AG10803 (cell line): ENCODE measurements around the gene SUSD1.

Source experiments
- DNase-seq: peaks from one replicate; pipeline ENCODE4 v3.0.0; 2010; ENCODE audit warnings: low read depth
- H3K4me3 ChIP-seq: 2 replicates; pipeline ENCODE4 v1.5.1; 2011; ENCODE audit warnings: mild to moderate bottlenecking, low read length, control low read depth
- CTCF ChIP-seq: conservative IDR thresholded peaks from 2 replicates; pipeline ENCODE4 v1.5.1; 2011; ENCODE audit warnings: mild to moderate bottlenecking, low read length, control low read depth, inconsistent platforms

The SUSD1 gene

DNA sequence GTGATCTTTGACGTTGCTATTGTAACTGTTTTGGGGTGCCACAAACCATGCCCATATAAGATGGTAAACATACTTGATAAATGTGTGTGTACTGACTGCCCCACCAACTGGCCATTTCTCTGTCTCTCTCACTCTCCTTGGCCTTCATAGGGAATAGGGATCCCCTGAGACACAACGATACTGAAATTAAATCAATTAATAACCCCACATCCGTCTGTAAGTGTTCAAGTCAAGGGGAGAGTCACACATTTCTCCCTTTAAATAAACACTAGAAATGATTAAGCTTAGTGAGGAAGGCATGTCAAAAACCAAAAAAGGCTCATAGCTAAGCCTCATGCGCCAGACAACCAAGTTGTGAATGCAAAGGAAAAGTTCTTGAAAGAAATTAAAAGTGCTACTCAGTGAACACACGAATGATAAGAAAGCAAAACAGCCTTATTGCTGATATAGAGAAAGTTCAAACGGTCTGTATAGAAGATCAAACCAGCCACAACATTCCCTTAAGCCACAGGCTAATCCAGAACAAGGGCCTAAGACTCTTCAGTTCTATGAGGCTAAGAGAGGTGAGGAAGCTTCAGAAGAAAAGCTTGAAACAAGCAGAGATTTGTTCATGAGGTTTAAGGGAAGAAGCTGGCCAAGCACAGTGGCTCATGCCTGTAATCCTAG is 167.4 kb downstream of the SUSD1 start:
- TF ChIP-seq CTCF = no peak
- no peak for DNase-seq
- no peak overlapping the region for H3K4me3 ChIP-seq

DNA sequence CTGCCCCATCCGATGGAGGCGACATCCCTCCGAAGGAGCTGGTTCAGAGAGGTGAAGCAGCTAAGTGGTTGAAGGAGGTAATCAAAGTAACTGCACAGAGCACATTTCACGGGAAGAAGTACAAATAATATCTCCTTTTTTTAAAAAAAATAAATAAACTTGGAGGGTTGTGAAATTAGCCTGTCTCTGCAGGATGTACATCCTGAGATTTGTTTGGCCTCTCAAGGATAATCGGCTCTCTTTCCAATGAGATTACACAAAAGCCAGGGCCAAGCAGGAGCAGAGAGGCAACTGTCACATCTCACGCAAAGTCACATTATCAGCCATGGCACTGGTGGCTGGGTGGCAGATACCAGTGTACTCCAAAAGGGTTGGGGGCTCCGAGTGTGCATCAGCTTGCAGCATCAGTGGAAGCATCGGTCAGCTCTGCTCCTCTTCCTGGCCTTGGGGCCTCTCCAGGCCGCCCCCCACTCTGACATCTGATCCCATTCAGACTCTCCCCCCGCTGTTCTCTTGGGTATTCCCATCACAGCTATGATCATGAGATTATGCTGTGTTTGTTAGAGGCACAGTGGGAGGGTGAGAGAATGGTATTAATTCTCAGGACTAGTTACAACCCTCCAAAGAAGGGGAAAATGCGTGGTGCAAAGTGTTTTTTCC is 168.6 kb downstream of the SUSD1 start:
- H3K4me3 ChIP-seq = no peak overlapping the region
- TF ChIP-seq CTCF = no peak
- no peak for DNase-seq

GRCh38 chr9:112005939-112006338 is 169.2 kb downstream of the SUSD1 start:
- no peak for DNase-seq
- no peak overlapping the region for H3K4me3 ChIP-seq
- TF ChIP-seq CTCF = no peak

- no peak for TF ChIP-seq CTCF
- no peak overlapping the region for H3K4me3 ChIP-seq
- DNase-seq = no peak
These were observed 171.6 kb downstream of the SUSD1 start for GRCh38 chr9:112003538-112003937.

- DNase-seq = no peak
- H3K4me3 ChIP-seq = no peak overlapping the region
- TF ChIP-seq CTCF = no peak
These were observed 172.1 kb downstream of the SUSD1 start for GRCh38 chr9:112002847-112003457.

DNA sequence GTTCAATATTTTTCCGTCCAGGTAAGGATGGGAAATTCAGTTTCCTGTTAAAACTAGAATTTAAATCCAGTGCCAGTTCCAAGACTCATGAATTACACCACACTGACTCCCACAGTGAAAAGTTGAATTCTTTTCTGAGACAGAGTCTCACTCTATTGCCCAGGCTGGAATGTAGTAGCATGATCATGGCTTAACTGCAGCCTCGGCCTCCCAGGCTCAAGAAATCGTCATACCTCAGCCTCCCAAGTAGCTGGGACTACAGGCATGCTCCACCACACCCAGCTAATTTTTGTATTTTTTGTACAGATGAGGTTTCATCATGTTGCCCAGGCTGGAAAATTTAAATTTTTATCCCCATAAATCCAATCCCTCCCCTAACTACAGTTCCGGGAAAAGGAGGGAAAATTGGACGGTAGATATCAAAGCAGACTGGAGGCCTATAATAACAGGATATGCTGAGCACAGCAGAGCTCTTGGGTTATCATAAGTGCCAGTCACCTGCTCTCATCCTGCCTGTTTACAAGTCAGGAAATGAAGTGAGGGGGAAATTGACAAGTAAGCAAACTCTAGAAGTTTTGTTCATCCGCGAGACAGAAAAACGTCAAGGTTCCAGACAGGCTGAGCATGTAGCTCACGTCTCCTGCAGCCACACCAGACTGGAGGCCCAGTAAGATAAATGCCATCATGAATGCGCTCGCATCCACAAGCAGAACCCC is 172.8 kb downstream of the SUSD1 start:
- H3K4me3 ChIP-seq = no peak overlapping the region
- no peak for DNase-seq
- TF ChIP-seq CTCF = no peak

GRCh38 chr9:112000743-112001142 is 174.4 kb downstream of the SUSD1 start:
- no peak for DNase-seq
- H3K4me3 ChIP-seq = no peak overlapping the region
- TF ChIP-seq CTCF = no peak
